ENCODE measurements around the gene PKHD1. TPM values are rescaled to one million over a fixed set of nuclear protein-coding genes. Genes with fewer than 3 reads are reported as not detected.

Gene PKHD1
- total RNA-seq, 1 donor from 2014 or later, result 1.3 TPM

DNA sequence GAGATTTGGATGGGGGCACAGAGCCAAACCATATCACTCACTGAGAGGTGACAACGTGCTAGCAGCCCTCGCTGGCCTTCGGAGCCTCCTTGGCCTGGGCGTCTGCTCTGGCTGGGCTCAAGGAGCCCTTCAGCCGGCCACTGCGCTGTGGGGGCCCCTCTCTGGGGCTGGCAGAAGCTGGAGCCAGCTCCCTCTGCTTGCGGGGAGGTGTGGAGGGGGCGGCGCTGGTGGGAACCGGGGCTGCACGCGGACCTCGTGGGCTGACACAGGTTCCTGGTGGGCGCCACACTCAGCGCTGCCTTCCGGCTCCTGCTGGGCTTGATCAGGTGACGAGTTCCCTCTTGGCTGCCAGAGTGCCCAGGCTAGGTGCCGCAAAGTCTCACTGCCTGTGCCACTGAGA, 489.2 kb downstream of the PKHD1 start:
- no peaks in the 10 kb centered on the region for H3K27me3 Mint-ChIP-seq
- H3K36me3 Mint-ChIP-seq (ENCODE audit: insufficient read depth), result peaks cover 2% of the 10 kb centered on the region
- TF ChIP-seq, protein P1, sequence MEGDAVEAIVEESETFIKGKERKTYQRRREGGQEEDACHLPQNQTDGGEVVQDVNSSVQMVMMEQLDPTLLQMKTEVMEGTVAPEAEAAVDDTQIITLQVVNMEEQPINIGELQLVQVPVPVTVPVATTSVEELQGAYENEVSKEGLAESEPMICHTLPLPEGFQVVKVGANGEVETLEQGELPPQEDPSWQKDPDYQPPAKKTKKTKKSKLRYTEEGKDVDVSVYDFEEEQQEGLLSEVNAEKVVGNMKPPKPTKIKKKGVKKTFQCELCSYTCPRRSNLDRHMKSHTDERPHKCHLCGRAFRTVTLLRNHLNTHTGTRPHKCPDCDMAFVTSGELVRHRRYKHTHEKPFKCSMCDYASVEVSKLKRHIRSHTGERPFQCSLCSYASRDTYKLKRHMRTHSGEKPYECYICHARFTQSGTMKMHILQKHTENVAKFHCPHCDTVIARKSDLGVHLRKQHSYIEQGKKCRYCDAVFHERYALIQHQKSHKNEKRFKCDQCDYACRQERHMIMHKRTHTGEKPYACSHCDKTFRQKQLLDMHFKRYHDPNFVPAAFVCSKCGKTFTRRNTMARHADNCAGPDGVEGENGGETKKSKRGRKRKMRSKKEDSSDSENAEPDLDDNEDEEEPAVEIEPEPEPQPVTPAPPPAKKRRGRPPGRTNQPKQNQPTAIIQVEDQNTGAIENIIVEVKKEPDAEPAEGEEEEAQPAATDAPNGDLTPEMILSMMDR (IDR thresholded peaks at IDR 0.05; ENCODE audit: unreplicated experiment), result no peak
- H3K9me3 Mint-ChIP-seq (ENCODE audit: low read depth), result peaks cover 26% of the 10 kb centered on the region
- DNase-seq (ENCODE audit: low spot score, unreplicated experiment), result no peak
- H3K4me3 Mint-ChIP-seq (ENCODE audit: low read depth), result no peak overlapping the region
- no peak overlapping the region for H3K27ac Mint-ChIP-seq
- peaks cover 1% of the 10 kb centered on the region for H3K4me1 Mint-ChIP-seq (ENCODE audit: low read depth)

DNA sequence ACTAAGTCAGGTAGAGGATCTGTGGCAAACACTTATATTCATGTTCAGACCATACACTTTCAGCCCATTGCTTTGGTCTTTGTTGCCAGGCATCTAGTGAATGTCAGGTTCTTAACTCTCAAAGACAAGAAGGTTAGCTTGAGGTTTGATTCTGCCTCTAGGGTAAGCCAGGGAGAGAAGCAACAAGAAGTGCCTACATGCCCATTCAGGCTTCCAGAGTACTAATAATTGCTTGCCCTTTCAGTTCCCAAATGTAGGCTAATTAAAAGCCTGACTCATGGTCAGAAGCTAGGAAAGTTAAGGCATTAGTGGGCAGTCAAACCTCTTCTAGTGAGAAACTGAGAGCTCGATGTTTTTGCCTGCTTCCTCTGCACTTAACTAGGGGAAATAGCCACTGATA, 492.4 kb downstream of the PKHD1 start:
- H3K9me3 Mint-ChIP-seq (ENCODE audit: low read depth), result peaks cover 24% of the 10 kb centered on the region
- H3K27ac Mint-ChIP-seq, result no peak overlapping the region
- no peak for DNase-seq (ENCODE audit: low spot score, unreplicated experiment)
- TF ChIP-seq, protein P1 (IDR thresholded peaks at IDR 0.05; ENCODE audit: unreplicated experiment), result no peak
- peaks cover 2% of the 10 kb centered on the region for H3K36me3 Mint-ChIP-seq (ENCODE audit: insufficient read depth)
- H3K4me1 Mint-ChIP-seq (ENCODE audit: low read depth), result peaks cover 3% of the 10 kb centered on the region
- no peak overlapping the region for H3K4me3 Mint-ChIP-seq (ENCODE audit: low read depth)
- no peaks in the 10 kb centered on the region for H3K27me3 Mint-ChIP-seq

DNA sequence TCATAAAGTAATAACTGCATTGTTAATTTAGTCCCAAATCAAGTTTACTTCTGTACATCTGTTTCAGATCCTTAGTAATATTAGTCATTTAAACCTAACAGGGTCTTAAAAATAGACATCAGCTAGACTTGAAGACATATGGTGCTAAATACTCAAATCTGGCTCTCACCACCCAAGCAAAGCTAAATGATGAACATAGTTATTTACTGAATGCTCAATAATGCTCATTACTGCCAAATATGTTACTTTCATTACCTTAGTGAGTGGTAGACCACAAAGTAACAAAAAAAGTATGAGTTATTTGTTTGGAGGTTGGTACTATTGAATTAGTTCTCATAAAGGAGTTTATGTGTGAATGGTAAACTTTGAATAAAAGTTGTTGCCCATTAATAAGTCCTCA, 502.1 kb downstream of the PKHD1 start:
- no peaks in the 10 kb centered on the region for H3K27me3 Mint-ChIP-seq
- no peaks in the 10 kb centered on the region for H3K36me3 Mint-ChIP-seq (ENCODE audit: insufficient read depth)
- no peaks in the 10 kb centered on the region for H3K4me1 Mint-ChIP-seq (ENCODE audit: low read depth)
- H3K4me3 Mint-ChIP-seq (ENCODE audit: low read depth), result no peak overlapping the region
- peaks cover 7% of the 10 kb centered on the region for H3K9me3 Mint-ChIP-seq (ENCODE audit: low read depth)
- no peak for DNase-seq (ENCODE audit: low spot score, unreplicated experiment)
- TF ChIP-seq, protein P1 (IDR thresholded peaks at IDR 0.05; ENCODE audit: unreplicated experiment), result no peak
- no peak overlapping the region for H3K27ac Mint-ChIP-seq

DNA sequence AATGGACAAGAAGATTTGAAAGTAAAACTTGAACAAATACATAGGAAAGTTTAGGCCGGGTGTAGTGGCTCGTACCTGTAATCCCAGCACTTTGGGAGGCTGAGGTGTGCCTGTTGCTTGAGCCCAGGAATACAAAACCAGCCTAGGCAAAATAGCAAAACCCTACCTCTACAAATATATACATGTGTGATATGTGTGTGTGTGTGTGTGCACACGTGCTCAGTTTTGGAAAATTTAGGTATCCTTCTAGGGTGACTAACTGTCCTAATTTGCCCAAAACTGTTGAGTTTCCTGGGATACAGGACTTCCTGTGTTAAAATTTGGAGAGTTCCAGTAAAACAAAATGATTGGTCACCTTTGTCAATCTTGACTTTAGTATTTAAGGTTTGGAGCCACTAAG, 503.2 kb downstream of the PKHD1 start:
- Mint-ChIP-seq H3K27me3 (no peaks in the 10 kb centered on the region), H3K4me3 (ENCODE audit: low read depth) (no peak overlapping the region), H3K36me3 (ENCODE audit: insufficient read depth) (no peaks in the 10 kb centered on the region), H3K9me3 (ENCODE audit: low read depth) (peaks cover 7% of the 10 kb centered on the region), H3K4me1 (ENCODE audit: low read depth) (no peaks in the 10 kb centered on the region), H3K27ac (no peak overlapping the region)
- TF ChIP-seq, protein P1 (IDR thresholded peaks at IDR 0.05; ENCODE audit: unreplicated experiment), result no peak
- DNase-seq (ENCODE audit: low spot score, unreplicated experiment), result no peak

DNA sequence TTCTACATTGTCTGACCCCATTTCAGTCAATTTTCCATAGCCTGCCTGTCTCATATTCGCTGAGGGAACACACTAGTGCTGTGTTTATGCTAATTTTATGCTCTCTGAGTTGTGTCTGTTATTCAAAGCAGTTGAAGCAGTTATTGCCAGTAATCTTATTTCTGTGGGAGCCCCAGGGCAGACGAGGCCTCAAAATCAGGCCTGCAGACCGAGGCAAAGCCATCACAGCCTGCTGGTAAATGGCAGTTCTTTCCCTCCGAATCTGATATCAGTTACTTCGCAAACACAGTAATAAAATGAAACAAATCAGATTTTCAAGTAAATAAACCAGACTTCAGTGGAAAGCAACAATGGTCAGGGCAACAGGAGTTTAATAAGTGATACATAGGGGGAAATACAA, 508.4 kb downstream of the PKHD1 start:
- H3K4me3 Mint-ChIP-seq (ENCODE audit: low read depth), result no peak overlapping the region
- H3K4me1 Mint-ChIP-seq (ENCODE audit: low read depth), result no peaks in the 10 kb centered on the region
- H3K27ac Mint-ChIP-seq, result no peak overlapping the region
- no peak for DNase-seq (ENCODE audit: low spot score, unreplicated experiment)
- H3K9me3 Mint-ChIP-seq (ENCODE audit: low read depth), result peaks cover 6% of the 10 kb centered on the region
- no peaks in the 10 kb centered on the region for H3K27me3 Mint-ChIP-seq
- TF ChIP-seq, protein P1 (IDR thresholded peaks at IDR 0.05; ENCODE audit: unreplicated experiment), result no peak
- H3K36me3 Mint-ChIP-seq (ENCODE audit: insufficient read depth), result no peaks in the 10 kb centered on the region
